Measurements from ENCODE around the gene BICDL2.
"Not testable (repeated sequence)": the region's sequence is repeated elsewhere in the genome, so short reads cannot be mapped to it uniquely, and the experiment has no call there.

The BICDL2 gene

GRCh38 chr16:3057181-3058138, 20.7 kb upstream of the BICDL2 start:
- FAIRE-seq (no peak), DNase-seq (ENCODE audit: insufficient read length, low spot score) (no peak)
- no peak for TF ChIP-seq TAF1 (IDR thresholded peaks at IDR 0.05; ENCODE audit: low read depth, low read length)
- no peak for TF ChIP-seq SPI1 (IDR thresholded peaks at IDR 0.05; ENCODE audit: low read depth, low read length)
- no peak for TF ChIP-seq POU2F2 (IDR thresholded peaks at IDR 0.05; ENCODE audit: low read depth, low read length)
- TF ChIP-seq PAX5 (IDR thresholded peaks at IDR 0.05; ENCODE audit: insufficient read depth, low read length, severe bottlenecking) = no peak
- TF ChIP-seq POLR2A (IDR thresholded peaks at IDR 0.05; ENCODE audit: low read depth, low read length) = no peak
- no peak for TF ChIP-seq POLR2AphosphoS5 (IDR thresholded peaks at IDR 0.05; ENCODE audit: low read depth, low read length)

- no peak for TF ChIP-seq POLR2A (IDR thresholded peaks at IDR 0.05; ENCODE audit: low read depth, low read length)
- TF ChIP-seq POLR2AphosphoS5 (IDR thresholded peaks at IDR 0.05; ENCODE audit: low read depth, low read length) = no peak
- TF ChIP-seq TAF1 (IDR thresholded peaks at IDR 0.05; ENCODE audit: low read depth, low read length) = no peak
- TF ChIP-seq POU2F2 (IDR thresholded peaks at IDR 0.05; ENCODE audit: low read depth, low read length) = no peak
- TF ChIP-seq PAX5 (IDR thresholded peaks at IDR 0.05; ENCODE audit: insufficient read depth, low read length, severe bottlenecking) = no peak
- no peak for TF ChIP-seq SPI1 (IDR thresholded peaks at IDR 0.05; ENCODE audit: low read depth, low read length)
- DNase-seq (ENCODE audit: insufficient read length, low spot score) = no peak
- no peak for FAIRE-seq
Observed at GRCh38 chr16:3056336-3057180, 19.8 kb upstream of the BICDL2 start.

GRCh38 chr16:3055734-3056115, 19.0 kb upstream of the BICDL2 start:
- FAIRE-seq; DNase-seq (ENCODE audit: insufficient read length, low spot score): not testable (repeated sequence)

GRCh38 chr16:3054965-3055733, 18.4 kb upstream of the BICDL2 start:
- TF ChIP-seq POU2F2 (IDR thresholded peaks at IDR 0.05; ENCODE audit: low read depth, low read length) = no peak
- no peak for TF ChIP-seq SPI1 (IDR thresholded peaks at IDR 0.05; ENCODE audit: low read depth, low read length)
- no peak for TF ChIP-seq PAX5 (IDR thresholded peaks at IDR 0.05; ENCODE audit: insufficient read depth, low read length, severe bottlenecking)
- TF ChIP-seq POLR2AphosphoS5 (IDR thresholded peaks at IDR 0.05; ENCODE audit: low read depth, low read length) = no peak
- DNase-seq (ENCODE audit: insufficient read length, low spot score) (no peak), FAIRE-seq (peak; percentile 52)

GRCh38 chr16:3053330-3053710, 16.6 kb upstream of the BICDL2 start:
- not testable (repeated sequence) for DNase-seq (ENCODE audit: insufficient read length, low spot score); FAIRE-seq

- not testable (repeated sequence) for DNase-seq (ENCODE audit: insufficient read length, low spot score)
- FAIRE-seq = peak; percentile 38
Observed at GRCh38 chr16:3052571-3053329, 16.0 kb upstream of the BICDL2 start.

GRCh38 chr16:3051494-3051893, 14.8 kb upstream of the BICDL2 start:
- FAIRE-seq (no peak), DNase-seq (ENCODE audit: insufficient read length, low spot score) (no peak)
- TF ChIP-seq POLR2A (IDR thresholded peaks at IDR 0.05; ENCODE audit: low read depth, low read length) = no peak
- TF ChIP-seq TAF1 (IDR thresholded peaks at IDR 0.05; ENCODE audit: low read depth, low read length) = no peak
- no peak for TF ChIP-seq POU2F2 (IDR thresholded peaks at IDR 0.05; ENCODE audit: low read depth, low read length)
- TF ChIP-seq PAX5 (IDR thresholded peaks at IDR 0.05; ENCODE audit: insufficient read depth, low read length, severe bottlenecking) = no peak
- no peak for TF ChIP-seq POLR2AphosphoS5 (IDR thresholded peaks at IDR 0.05; ENCODE audit: low read depth, low read length)
- TF ChIP-seq SPI1 (IDR thresholded peaks at IDR 0.05; ENCODE audit: low read depth, low read length) = no peak

- no peak for FAIRE-seq
- no peak for DNase-seq (ENCODE audit: insufficient read length, low spot score)
- TF ChIP-seq POU2F2 (IDR thresholded peaks at IDR 0.05; ENCODE audit: low read depth, low read length) (no peak), POLR2A (IDR thresholded peaks at IDR 0.05; ENCODE audit: low read depth, low read length) (no peak), TAF1 (IDR thresholded peaks at IDR 0.05; ENCODE audit: low read depth, low read length) (no peak), POLR2AphosphoS5 (IDR thresholded peaks at IDR 0.05; ENCODE audit: low read depth, low read length) (no peak), PAX5 (IDR thresholded peaks at IDR 0.05; ENCODE audit: insufficient read depth, low read length, severe bottlenecking) (no peak), SPI1 (IDR thresholded peaks at IDR 0.05; ENCODE audit: low read depth, low read length) (no peak)
Observed at GRCh38 chr16:3051009-3051408, 14.3 kb upstream of the BICDL2 start.

- FAIRE-seq (peak; percentile 65), DNase-seq (ENCODE audit: insufficient read length, low spot score) (no peak)
- TF ChIP-seq POU2F2 (IDR thresholded peaks at IDR 0.05; ENCODE audit: low read depth, low read length) (no peak), SPI1 (IDR thresholded peaks at IDR 0.05; ENCODE audit: low read depth, low read length) (no peak), POLR2AphosphoS5 (IDR thresholded peaks at IDR 0.05; ENCODE audit: low read depth, low read length) (no peak), TAF1 (IDR thresholded peaks at IDR 0.05; ENCODE audit: low read depth, low read length) (no peak), PAX5 (IDR thresholded peaks at IDR 0.05; ENCODE audit: insufficient read depth, low read length, severe bottlenecking) (no peak), POLR2A (IDR thresholded peaks at IDR 0.05; ENCODE audit: low read depth, low read length) (no peak)
Observed at GRCh38 chr16:3050487-3050886, 13.7 kb upstream of the BICDL2 start.
